HEK293 (cell line): ENCODE results near the gene TTC12.

Experiments used
- REST ChIP-seq: fragments of 450-650 bp; formaldehyde crosslinking; IDR thresholded peaks from 2 replicates; pipeline ENCODE4 v1.5.1; 2016; ENCODE audit warnings: missing biosample characterization, missing genetic modification characterization
- ZBTB11 ChIP-seq: fragments of 450-650 bp; formaldehyde crosslinking; conservative IDR thresholded peaks from 2 replicates; pipeline ENCODE4 v1.5.1; 2016; ENCODE audit warnings: low read depth, missing biosample characterization, missing genetic modification characterization

- no peak for TF ChIP-seq ZBTB11 (tag by site-specific recombination)
- no peak for TF ChIP-seq REST (tag by site-specific recombination)
These were observed 91.5 kb downstream of the TTC12 start for GRCh38 chr11:113405724-113406478.
